CD4-positive, alpha-beta T cell treated with Interleukin-21 for 1 hour (primary cell): ENCODE measurements around the gene PIGV.
"Not testable (repeated sequence)": the region's sequence is repeated elsewhere in the genome, so short reads cannot be mapped to it uniquely, and the experiment has no call there.

ENCODE experiments used
- DNase-seq: peaks from one replicate; pipeline ENCODE4 v3.0.0-alpha.2; 2020

PIGV gene

GRCh38 chr1:26833432-26834405, 46.0 kb downstream of the PIGV start:
- DNase-seq, result peak; percentile 96

DNA sequence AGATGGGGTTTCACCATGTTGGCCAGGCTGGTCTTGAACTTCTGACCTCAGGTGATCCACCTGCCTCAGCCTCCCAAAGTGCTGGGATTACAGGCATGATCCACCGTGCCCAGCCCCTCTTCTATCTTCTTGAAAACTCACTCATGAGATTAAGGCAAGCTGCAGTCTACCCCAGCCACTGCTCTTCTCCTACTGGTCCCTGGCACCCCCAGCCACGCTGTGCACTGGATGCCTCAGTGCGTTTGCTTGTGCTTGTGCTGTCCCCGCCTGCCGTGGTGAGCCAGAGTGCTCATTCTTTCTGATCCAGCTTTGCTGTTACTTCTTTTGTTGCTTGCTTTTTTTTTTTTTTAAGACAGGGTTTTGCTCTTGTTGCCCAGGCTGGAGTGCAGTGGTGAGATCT, 49.9 kb downstream of the PIGV start:
- not testable (repeated sequence) for DNase-seq

- peak; percentile 82 for DNase-seq
Observed at GRCh38 chr1:26838474-26839338, 51.0 kb downstream of the PIGV start.

DNA sequence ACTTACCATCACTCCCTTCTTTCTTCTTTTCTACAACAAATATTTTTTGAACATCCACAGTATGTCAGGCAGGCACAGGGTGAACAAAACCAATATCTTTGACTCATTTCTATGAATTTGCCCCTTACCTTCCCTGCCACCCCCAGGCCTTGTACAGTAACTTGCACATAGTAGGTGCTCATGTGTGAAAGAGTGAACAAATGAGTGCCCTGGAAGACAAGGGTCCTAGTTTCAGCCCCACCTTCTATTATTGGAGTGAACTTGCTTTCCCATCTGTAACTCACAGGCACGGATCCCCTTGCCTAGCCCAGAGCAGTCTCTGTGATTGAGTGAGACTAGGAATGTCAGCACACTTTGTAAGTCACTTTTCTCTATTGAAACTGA, 51.6 kb downstream of the PIGV start:
- no peak for DNase-seq

DNA sequence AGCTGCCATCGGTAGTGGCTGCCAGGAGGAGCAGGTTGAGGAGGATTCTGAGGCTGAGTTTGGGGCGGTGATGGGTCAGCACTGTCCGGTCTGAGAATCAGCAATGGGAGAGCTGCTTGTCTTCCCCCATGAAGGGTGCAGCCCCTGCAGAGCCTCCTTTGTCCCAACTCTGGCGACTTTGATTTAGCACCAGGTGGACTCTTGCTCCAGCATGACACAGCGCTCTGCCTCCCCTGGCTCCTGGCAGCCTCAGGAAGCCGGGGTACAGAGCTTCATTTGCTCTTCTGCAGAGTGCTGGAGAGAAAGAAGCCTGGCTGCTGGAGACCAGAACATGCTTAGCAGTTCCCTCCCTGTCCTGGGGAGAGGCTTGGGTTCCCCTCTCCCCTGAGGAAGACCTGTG, 52.0 kb downstream of the PIGV start:
- no peak for DNase-seq

DNA sequence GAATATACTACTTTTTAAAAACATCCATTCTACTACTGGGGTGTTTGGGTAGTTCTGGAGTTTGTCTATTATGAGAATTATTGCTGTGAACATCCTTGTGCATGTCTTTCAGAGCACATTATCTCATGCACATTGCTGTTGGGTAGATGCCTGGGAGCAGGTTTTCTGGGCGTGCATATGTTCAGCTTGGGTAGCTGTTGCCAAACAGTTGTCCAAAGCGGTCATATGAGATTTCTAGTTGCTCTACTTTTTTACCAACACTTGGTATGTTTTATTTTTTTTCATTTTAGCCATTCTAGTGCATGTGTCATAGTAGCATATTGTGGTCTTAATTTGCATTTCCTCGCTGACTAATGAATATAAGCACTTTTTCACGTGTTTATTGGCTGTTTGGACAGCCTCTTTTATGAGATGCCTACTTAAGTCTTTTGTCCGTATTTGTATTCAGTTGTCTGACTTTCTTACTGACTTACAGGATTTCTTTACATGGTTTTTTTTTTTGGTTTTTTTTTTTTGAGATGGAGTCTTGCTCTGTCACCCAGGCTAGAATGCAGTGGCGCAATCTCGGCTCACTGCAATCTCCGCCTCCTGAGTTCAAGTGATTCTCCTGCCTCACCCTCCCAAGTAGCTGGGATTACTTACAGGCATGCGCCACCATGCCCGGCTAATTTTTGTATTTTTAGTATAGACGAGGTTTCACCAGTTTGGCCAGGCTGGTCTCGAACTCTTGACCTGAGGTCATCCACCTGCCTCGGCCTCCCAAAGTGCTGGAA, 56.9 kb downstream of the PIGV start:
- no peak for DNase-seq

DNA sequence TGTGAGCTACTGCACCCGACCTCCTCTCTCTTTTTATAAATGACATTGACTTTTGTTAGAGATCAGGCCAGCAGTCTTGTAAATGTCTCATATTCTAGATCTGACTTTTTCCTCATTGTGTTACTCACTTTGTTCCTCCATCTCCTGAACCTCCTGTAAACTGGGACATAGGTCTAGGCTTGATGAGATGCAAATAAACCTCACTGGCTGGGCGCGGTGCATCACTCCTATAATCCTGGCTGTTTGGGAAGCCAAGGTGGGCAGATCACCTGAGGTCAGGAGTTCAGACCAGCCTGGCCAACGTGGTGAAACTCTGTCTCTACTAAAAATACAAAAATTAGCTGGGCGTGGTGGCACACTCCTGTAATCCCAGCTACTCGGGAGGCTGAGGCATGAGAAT, 60.1 kb downstream of the PIGV start:
- DNase-seq, result not testable (repeated sequence)
